GM12875 (cell line): ENCODE measurements around the gene EXD3.

Experiments used
- H3K4me3 ChIP-seq: one replicate; pipeline ENCODE4 v1.5.1; 2011; ENCODE audit warnings: low read depth, low read length, control low read depth
- TF ChIP-seq, protein P1 (sequence below): IDR thresholded peaks from 2 replicates; pipeline ENCODE4 v1.5.1; 2011; ENCODE audit warnings: low read depth, mild to moderate bottlenecking, control low read depth, inconsistent platforms, low read length, moderate library complexity, borderline replicate concordance; ENCODE audit not compliant: insufficient read depth

The EXD3 gene

GRCh38 chr9:137441289-137441934 is 18.4 kb upstream of the EXD3 start, which contains the start of gene ENTPD8:
ENTPD8 (minus strand) TSS chr9:137441357; CDS start chr9:137438285, 3,072 bp downstream.
- H3K4me3 ChIP-seq, result no peak within 1 kb of the TSS
- TF ChIP-seq, protein P1, sequence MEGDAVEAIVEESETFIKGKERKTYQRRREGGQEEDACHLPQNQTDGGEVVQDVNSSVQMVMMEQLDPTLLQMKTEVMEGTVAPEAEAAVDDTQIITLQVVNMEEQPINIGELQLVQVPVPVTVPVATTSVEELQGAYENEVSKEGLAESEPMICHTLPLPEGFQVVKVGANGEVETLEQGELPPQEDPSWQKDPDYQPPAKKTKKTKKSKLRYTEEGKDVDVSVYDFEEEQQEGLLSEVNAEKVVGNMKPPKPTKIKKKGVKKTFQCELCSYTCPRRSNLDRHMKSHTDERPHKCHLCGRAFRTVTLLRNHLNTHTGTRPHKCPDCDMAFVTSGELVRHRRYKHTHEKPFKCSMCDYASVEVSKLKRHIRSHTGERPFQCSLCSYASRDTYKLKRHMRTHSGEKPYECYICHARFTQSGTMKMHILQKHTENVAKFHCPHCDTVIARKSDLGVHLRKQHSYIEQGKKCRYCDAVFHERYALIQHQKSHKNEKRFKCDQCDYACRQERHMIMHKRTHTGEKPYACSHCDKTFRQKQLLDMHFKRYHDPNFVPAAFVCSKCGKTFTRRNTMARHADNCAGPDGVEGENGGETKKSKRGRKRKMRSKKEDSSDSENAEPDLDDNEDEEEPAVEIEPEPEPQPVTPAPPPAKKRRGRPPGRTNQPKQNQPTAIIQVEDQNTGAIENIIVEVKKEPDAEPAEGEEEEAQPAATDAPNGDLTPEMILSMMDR, result no peak

- H3K4me3 ChIP-seq, result no peak overlapping the region
- TF ChIP-seq, protein P1, result no peak
Measured at GRCh38 chr9:137439158-137439714, 16.3 kb upstream of the EXD3 start.

DNA sequence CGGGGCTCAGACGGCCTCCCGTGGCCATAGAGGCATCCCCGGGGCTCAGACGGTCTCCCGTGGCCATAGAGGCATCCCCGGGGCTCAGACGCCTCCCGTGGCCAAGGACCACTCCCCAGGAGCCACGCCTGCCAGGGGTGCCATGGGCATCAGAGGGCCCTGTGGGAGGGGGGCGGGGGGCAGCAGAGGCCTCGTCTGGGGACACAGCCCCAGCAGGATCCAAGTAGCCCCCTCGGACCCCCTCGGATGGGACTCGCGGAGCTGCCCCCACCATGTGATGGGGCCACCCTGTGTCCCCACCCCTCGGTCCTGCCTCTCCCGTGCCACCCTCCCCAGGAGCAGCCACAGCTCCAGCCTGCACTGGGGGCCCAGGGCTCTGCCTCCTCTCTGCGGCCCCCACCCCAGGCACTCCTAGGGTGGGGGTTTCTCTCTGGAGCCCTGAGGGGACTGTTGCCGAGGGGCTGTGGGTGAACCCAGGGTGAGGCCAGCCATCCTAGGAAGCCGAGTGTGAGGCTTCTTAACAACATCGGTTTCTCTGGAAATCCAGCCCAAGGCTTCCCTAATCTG is 15.7 kb upstream of the EXD3 start:
- TF ChIP-seq, protein P1, result no peak
- no peak overlapping the region for H3K4me3 ChIP-seq

DNA sequence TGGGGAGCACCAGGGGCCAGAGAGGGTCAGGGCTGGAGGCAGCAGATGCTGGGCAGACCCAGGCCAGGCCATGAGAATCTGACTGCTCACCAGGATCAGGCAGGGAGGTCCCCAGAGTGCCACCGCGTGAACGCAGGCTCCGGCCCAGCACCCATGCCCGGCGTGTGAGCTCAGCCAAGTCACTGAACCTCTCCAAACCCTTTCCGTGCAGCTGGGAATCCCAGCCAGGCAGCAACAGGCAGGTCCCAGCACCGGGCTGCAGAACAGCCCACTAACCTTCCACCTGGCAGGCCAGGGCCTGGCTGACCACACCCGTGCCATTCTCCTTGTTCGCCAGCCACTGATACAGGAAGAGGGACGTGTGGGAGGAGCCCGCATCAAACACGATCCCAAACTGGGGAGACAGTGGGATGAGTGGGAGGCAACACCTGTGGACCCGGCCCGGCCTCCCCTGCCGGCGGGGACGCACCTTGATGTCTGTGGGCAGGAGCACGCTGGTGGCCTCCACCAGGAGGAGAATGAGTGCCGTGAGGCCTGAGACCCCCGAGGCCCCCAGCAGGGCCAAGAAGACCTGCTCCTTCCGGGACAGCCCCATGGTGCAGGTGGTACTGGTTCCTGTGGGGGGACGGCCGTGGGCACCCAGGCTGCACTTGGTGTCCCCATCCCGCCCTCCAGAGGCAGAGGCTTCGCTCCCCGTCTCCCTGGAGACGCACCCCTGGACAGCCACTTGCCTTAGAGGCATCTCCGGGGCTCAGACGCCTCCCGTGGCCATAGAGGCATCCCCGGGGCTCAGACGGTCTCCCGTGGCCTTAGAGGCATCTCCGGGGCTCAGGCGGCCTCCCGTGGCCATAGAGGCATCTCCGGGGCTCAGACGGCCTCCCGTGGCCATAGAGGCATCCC is 15.0 kb upstream of the EXD3 start:
- TF ChIP-seq, protein P1, result no peak
- H3K4me3 ChIP-seq, result no peak overlapping the region

- no peak overlapping the region for H3K4me3 ChIP-seq
- TF ChIP-seq, protein P1, result no peak
Measured at GRCh38 chr9:137436761-137437600, 14.0 kb upstream of the EXD3 start.

- TF ChIP-seq, protein P1, result no peak
- no peak overlapping the region for H3K4me3 ChIP-seq
Measured at GRCh38 chr9:137435980-137436760, 13.2 kb upstream of the EXD3 start.
